Upper lobe of left lung (tissue), 4 donors: Measurements from ENCODE around the gene MFAP4.

Experiments used
- POLR2A ChIP-seq, 4 donors: fragments of 450-650 bp; IDR thresholded peaks; one replicate each; pipeline ENCODE4 v1.5.1; 2016 to 2017; ENCODE audit warnings: antibody characterized with exemption in 4 of 4, mild to moderate bottlenecking in 2 of 4
- TF ChIP-seq, protein P1 (sequence below), 6 experiments: fragments of 450-650 bp in 4 of 6; fragments of 200-600 bp in 2 of 6; sonication (generic) in 2 of 6; IDR thresholded peaks; one replicate each; pipeline ENCODE4 v1.5.1; 2016 to 2019; ENCODE audit warnings: antibody characterized with exemption in 6 of 6

DNA sequence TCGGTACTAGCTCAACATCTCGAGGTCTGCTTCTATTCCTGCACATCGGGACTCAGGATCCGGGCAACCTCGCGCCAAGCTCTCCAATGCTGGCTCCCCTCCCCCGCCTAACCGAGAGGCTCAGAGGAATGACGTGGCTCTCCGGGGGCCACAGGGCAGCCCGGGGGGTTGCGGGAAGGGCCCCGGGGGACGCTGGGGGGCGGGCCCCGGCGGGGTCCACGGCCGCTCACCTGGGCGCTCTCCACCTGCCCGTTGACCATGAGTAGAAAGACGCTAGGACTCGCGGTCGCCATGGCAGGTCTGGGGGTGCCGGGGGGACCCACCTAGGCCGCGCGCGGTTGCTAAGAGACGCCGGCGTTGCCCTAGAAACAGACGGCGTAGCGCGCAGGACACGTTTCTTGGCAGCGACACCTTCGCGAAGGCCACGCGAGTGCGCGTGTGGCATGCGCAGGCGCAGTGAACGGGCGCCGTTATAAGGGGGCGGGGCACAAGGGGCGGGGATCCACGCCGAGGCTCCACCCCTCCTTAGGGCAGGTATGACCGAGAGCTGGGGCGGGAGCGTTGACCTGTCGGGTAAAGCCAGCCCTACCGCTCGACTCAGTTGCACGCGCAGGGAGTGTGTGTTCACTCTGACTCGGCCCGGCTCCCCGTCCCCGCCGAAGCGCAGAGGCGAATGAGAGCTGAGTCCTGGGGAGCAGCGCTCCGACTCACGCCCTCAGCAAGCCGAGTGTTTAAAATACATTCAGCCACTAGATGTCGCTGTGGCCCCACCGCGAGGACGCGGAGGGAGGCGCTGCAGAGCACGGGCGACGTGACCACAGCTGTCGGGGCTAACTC, 24.5 kb downstream of the MFAP4 start, which contains the start of gene B9D1:
- TF ChIP-seq, protein P1, sequence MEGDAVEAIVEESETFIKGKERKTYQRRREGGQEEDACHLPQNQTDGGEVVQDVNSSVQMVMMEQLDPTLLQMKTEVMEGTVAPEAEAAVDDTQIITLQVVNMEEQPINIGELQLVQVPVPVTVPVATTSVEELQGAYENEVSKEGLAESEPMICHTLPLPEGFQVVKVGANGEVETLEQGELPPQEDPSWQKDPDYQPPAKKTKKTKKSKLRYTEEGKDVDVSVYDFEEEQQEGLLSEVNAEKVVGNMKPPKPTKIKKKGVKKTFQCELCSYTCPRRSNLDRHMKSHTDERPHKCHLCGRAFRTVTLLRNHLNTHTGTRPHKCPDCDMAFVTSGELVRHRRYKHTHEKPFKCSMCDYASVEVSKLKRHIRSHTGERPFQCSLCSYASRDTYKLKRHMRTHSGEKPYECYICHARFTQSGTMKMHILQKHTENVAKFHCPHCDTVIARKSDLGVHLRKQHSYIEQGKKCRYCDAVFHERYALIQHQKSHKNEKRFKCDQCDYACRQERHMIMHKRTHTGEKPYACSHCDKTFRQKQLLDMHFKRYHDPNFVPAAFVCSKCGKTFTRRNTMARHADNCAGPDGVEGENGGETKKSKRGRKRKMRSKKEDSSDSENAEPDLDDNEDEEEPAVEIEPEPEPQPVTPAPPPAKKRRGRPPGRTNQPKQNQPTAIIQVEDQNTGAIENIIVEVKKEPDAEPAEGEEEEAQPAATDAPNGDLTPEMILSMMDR (IDR thresholded peaks at IDR 0.05): peak; percentile 92 to 100 (median 98)
- TF ChIP-seq POLR2A (IDR thresholded peaks at IDR 0.05): peak in 1 of 4 donors; percentile 33
